H9 (cell line): ENCODE results near the gene TSNAXIP1. TPM values are rescaled to one million over a fixed set of nuclear protein-coding genes. Genes with fewer than 3 reads are reported as not detected.

Experiments
- DNase-seq: peaks from one replicate; pipeline ENCODE4 v3.0.0-alpha.2; 2017
- H2AFZ ChIP-seq: one replicate; pipeline ENCODE4 v1.6.1; 2013; ENCODE audit warnings: mild to moderate bottlenecking, low read length, control low read depth, moderate library complexity
- H2AK5ac ChIP-seq: 2 replicates; pipeline ENCODE4 v1.6.1; 2013; ENCODE audit warnings: low read length, control low read depth, mixed read lengths; ENCODE audit not compliant: insufficient read length
- H2BK120ac ChIP-seq: one replicate; pipeline ENCODE4 v1.6.1; 2013; ENCODE audit warnings: low read depth, mild to moderate bottlenecking, low read length, control low read depth, inconsistent platforms; ENCODE audit not compliant: poor library complexity, severe bottlenecking
- H2BK12ac ChIP-seq: 2 replicates; pipeline ENCODE4 v1.6.1; 2013; ENCODE audit warnings: low read length, control low read depth, mixed read lengths, low read depth; ENCODE audit not compliant: insufficient read length
- H2BK15ac ChIP-seq: 2 replicates; pipeline ENCODE4 v1.6.1; 2013; ENCODE audit warnings: low read depth, low read length, control low read depth
- H2BK20ac ChIP-seq: one replicate; pipeline ENCODE4 v1.6.1; 2013; ENCODE audit warnings: low read depth, mild to moderate bottlenecking, low read length, control low read depth, inconsistent platforms; ENCODE audit not compliant: poor library complexity, severe bottlenecking
- H2BK5ac ChIP-seq: 2 replicates; pipeline ENCODE4 v1.6.1; 2013; ENCODE audit warnings: low read length, control low read depth, mixed read lengths; ENCODE audit not compliant: insufficient read length
- H3K14ac ChIP-seq: 2 replicates; pipeline ENCODE4 v1.6.1; 2013; ENCODE audit warnings: low read length, control low read depth; ENCODE audit not compliant: insufficient read depth
- H3K18ac ChIP-seq: 2 replicates; pipeline ENCODE4 v1.6.1; 2013; ENCODE audit warnings: low read depth, mild to moderate bottlenecking, mixed read lengths, low read length, control low read depth; ENCODE audit not compliant: insufficient read length
- H3K23ac ChIP-seq: 2 replicates; pipeline ENCODE4 v1.6.1; 2013; ENCODE audit warnings: low read length, control low read depth, mixed read lengths, low read depth; ENCODE audit not compliant: insufficient read length
- H3K23me2 ChIP-seq: 2 replicates; pipeline ENCODE4 v1.6.1; 2013; ENCODE audit warnings: low read depth, mild to moderate bottlenecking, mixed read lengths, low read length, control low read depth; ENCODE audit not compliant: insufficient read length, poor library complexity, severe bottlenecking
- H3K27ac ChIP-seq: 2 replicates; pipeline ENCODE4 v1.5.1; 2013; ENCODE audit warnings: low read length, control low read depth, mixed read lengths, low read depth; ENCODE audit not compliant: insufficient read length
- H3K27me3 ChIP-seq: 2 replicates; pipeline ENCODE4 v1.6.1; 2013; ENCODE audit warnings: low read length, control low read depth, inconsistent platforms; ENCODE audit not compliant: insufficient read depth
- H3K4ac ChIP-seq: 2 replicates; pipeline ENCODE4 v1.6.1; 2013; ENCODE audit warnings: low read depth, mild to moderate bottlenecking, control low read depth, inconsistent platforms, low read length, moderate library complexity
- H3K4me1 ChIP-seq: 2 replicates; pipeline ENCODE4 v1.6.1; 2013; ENCODE audit warnings: low read length, control low read depth, inconsistent platforms; ENCODE audit not compliant: insufficient read depth
- H3K4me2 ChIP-seq: 2 replicates; pipeline ENCODE4 v1.6.1; 2013; ENCODE audit warnings: low read length, control low read depth, mixed read lengths; ENCODE audit not compliant: insufficient read length, insufficient read depth
- H3K56ac ChIP-seq: 2 replicates; pipeline ENCODE4 v1.6.1; 2013; ENCODE audit warnings: low read depth, mild to moderate bottlenecking, mixed read lengths, low read length, control low read depth; ENCODE audit not compliant: insufficient read length
- H3K79me1 ChIP-seq: 2 replicates; pipeline ENCODE4 v1.6.1; 2013; ENCODE audit warnings: low read depth, mild to moderate bottlenecking, moderate library complexity, low read length, control low read depth, inconsistent platforms; ENCODE audit not compliant: insufficient read depth, poor library complexity, severe bottlenecking
- H3K79me2 ChIP-seq: 2 replicates; pipeline ENCODE4 v1.6.1; 2013; ENCODE audit warnings: low read length, control low read depth, inconsistent platforms; ENCODE audit not compliant: insufficient read depth
- H3K9ac ChIP-seq: 2 replicates; pipeline ENCODE4 v1.6.1; 2013; ENCODE audit warnings: low read length, control low read depth, mixed read lengths; ENCODE audit not compliant: insufficient read length; ENCODE audit errors: extremely low read depth
- H3K9me3 ChIP-seq: one replicate; pipeline ENCODE4 v1.6.1; 2013; ENCODE audit warnings: low read depth, low read length, inconsistent platforms; ENCODE audit not compliant: control insufficient read depth
- H3T11ph ChIP-seq: one replicate; pipeline ENCODE4 v1.6.1; 2013; ENCODE audit warnings: mild to moderate bottlenecking, low read length, control low read depth, inconsistent platforms
- H4K20me1 ChIP-seq: one replicate; pipeline ENCODE4 v1.6.1; 2013; ENCODE audit not compliant: control insufficient read depth, insufficient read length, insufficient read depth
- H4K5ac ChIP-seq: 2 replicates; pipeline ENCODE4 v1.6.1; 2013; ENCODE audit warnings: low read depth, mild to moderate bottlenecking, mixed read lengths, low read length, control low read depth; ENCODE audit not compliant: insufficient read length
- H4K8ac ChIP-seq: replicated peaks from 2 replicates; pipeline ENCODE4 v1.6.1; 2013; ENCODE audit warnings: low read length, control low read depth, mixed read lengths, low read depth; ENCODE audit not compliant: insufficient read length
- H4K91ac ChIP-seq: 2 replicates; pipeline ENCODE4 v1.6.1; 2013; ENCODE audit warnings: low read depth, mild to moderate bottlenecking, moderate library complexity, mixed read lengths, low read length, control low read depth; ENCODE audit not compliant: insufficient read length
- H3K27ac Mint-ChIP-seq, 3 experiments: 2 replicates in 2 of 3; 3 replicates in 1 of 3; pipeline ENCODE4 v1.8.0; 2020 to 2021; ENCODE audit warnings: mixed read lengths in 3 of 3, mild to moderate bottlenecking in 1 of 3, moderate library complexity in 1 of 3
- H3K27me3 Mint-ChIP-seq: 2 replicates; pipeline ENCODE4 v1.8.0; 2021; ENCODE audit warnings: low read depth, mild to moderate bottlenecking, moderate library complexity, mixed read lengths
- H3K36me3 Mint-ChIP-seq, 3 experiments: 2 replicates in 2 of 3; 3 replicates in 1 of 3; pipeline ENCODE4 v1.8.0; 2020 to 2021; ENCODE audit warnings: low read depth in 3 of 3, mixed read lengths in 3 of 3; ENCODE audit not compliant: insufficient read depth in 1 of 3
- H3K4me1 Mint-ChIP-seq, 2 experiments: 2 replicates each; pipeline ENCODE4 v1.8.0; 2020; ENCODE audit warnings: mixed read lengths in 2 of 2
- H3K4me3 Mint-ChIP-seq, 2 experiments: 2 replicates in 1 of 2; 3 replicates in 1 of 2; pipeline ENCODE4 v1.8.0; 2020 to 2021; ENCODE audit warnings: mild to moderate bottlenecking in 2 of 2, mixed read lengths in 2 of 2, moderate library complexity in 1 of 2
- H3K9me3 Mint-ChIP-seq, 2 experiments: 2 replicates in 1 of 2; 3 replicates in 1 of 2; pipeline ENCODE4 v1.8.0; 2020; ENCODE audit warnings: mild to moderate bottlenecking in 2 of 2, mixed read lengths in 2 of 2, moderate library complexity in 1 of 2
- WGBS: extraction: QIAGEN DNeasy Blood & Tissue Kit; methylation state at CpG from one replicate; pipeline ENCODE4 v1.1.7; 2013; ENCODE audit warnings: missing lambda C conversion rate, low lambda C conversion rate, mixed read lengths; ENCODE audit not compliant: insufficient read length; ENCODE audit errors: extremely low coverage; 5-methylcytosine and 5-hydroxymethylcytosine counted together
- total RNA-seq: library from RNA; stranded (reverse); gene quantifications from 2 replicates; pipeline ENCODE4 v1.2.1, GENCODE V29; 2021
- TF ChIP-seq, protein P1 (sequence below): fragments of 200-600 bp; sonication (generic); conservative IDR thresholded peaks from 3 replicates; pipeline ENCODE4 v1.8.0; 2021; ENCODE audit warnings: antibody characterized with exemption, mild to moderate bottlenecking

TSNAXIP1 gene
- total RNA-seq, 1 experiment from 2014 or later = 1.3 TPM

- Histone ChIP-seq H3K27ac (no peak overlapping the region), H3K56ac (no peak overlapping the region), H2BK12ac (no peak overlapping the region), H3K23me2 (no peaks in the 10 kb centered on the region), H4K91ac (no peak overlapping the region), H4K5ac (no peak overlapping the region), H3K18ac (no peak overlapping the region), H2BK15ac (no peak overlapping the region), H3K14ac (no peak overlapping the region), H3K27me3 (no peaks in the 10 kb centered on the region), H3K4ac (no peak overlapping the region), H3T11ph (no peak overlapping the region), H4K20me1 (no peaks in the 10 kb centered on the region), H2BK120ac (no peak overlapping the region), H3K9me3 (no peaks in the 10 kb centered on the region), H3K9ac (no peak overlapping the region), H3K4me1 (no peaks in the 10 kb centered on the region), H3K79me2 (no peaks in the 10 kb centered on the region; the same call in 1 of the 2 replicates), H2AK5ac (no peak overlapping the region), H3K4me2 (no peak overlapping the region), H4K8ac (no peak overlapping the region), H3K23ac (no peak overlapping the region), H2BK5ac (no peak overlapping the region), H3K79me1 (no peaks in the 10 kb centered on the region), H2BK20ac (no peak overlapping the region), H2AFZ (no peak overlapping the region)
- H3K36me3 Mint-ChIP-seq = no peaks in the 10 kb centered on the region; a peak in 2 of 7 replicates
- no peaks in the 10 kb centered on the region for H3K9me3 Mint-ChIP-seq
- H3K4me1 Mint-ChIP-seq = no peaks in the 10 kb centered on the region
- no peak overlapping the region for H3K4me3 Mint-ChIP-seq
- no peak overlapping the region for H3K27ac Mint-ChIP-seq
- WGBS = no CpG with 5 or more reads among the region's 5 CpGs
- DNase-seq = no peak
- no peaks in the 10 kb centered on the region; the same call in 1 of the 2 replicates for H3K27me3 Mint-ChIP-seq
- TF ChIP-seq, protein P1, sequence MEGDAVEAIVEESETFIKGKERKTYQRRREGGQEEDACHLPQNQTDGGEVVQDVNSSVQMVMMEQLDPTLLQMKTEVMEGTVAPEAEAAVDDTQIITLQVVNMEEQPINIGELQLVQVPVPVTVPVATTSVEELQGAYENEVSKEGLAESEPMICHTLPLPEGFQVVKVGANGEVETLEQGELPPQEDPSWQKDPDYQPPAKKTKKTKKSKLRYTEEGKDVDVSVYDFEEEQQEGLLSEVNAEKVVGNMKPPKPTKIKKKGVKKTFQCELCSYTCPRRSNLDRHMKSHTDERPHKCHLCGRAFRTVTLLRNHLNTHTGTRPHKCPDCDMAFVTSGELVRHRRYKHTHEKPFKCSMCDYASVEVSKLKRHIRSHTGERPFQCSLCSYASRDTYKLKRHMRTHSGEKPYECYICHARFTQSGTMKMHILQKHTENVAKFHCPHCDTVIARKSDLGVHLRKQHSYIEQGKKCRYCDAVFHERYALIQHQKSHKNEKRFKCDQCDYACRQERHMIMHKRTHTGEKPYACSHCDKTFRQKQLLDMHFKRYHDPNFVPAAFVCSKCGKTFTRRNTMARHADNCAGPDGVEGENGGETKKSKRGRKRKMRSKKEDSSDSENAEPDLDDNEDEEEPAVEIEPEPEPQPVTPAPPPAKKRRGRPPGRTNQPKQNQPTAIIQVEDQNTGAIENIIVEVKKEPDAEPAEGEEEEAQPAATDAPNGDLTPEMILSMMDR = no peak
Measured at GRCh38 chr16:67786491-67786890, 20.2 kb upstream of the TSNAXIP1 start.
